Measurements from ENCODE around the gene SYT9. TPM values are rescaled to one million over a fixed set of nuclear protein-coding genes. Genes with fewer than 3 reads are reported as not detected.
"Not testable (repeated sequence)": the region's sequence is repeated elsewhere in the genome, so short reads cannot be mapped to it uniquely, and the experiment has no call there.

SYT9 gene
- total and polyA plus RNA-seq, 10 donors: 0.02 to 0.39 (median 0.08) TPM; not detected in 4

GRCh38 chr11:7513234-7514098 is 261.8 kb downstream of the SYT9 start, which contains the start of gene PPFIBP2:
TSS of gene PPFIBP2 (plus strand) at chr11:7513999. CDS start at chr11:7549476, 35,477 bp downstream.
- Histone ChIP-seq H3K9me3 (no peaks in the 10 kb centered on the region), H3K27me3 (replicated peaks in 1 of 7) (peaks cover 0 to 13% (median 9%) of the 10 kb centered on the region in 7 donors), H3K36me3 (no peaks in the 10 kb centered on the region), H3K4me1 (peaks cover 20 to 65% (median 41%) of the 10 kb centered on the region in 6 donors), H3K4me3 (peak within 1 kb of the TSS; percentile 58 to 87 (median 76)), H3K27ac (peak within 1 kb of the TSS; percentile 83 to 94 (median 92))
- peak; percentile 97 for DNase-seq
- intact Hi-C loops (cut with DNase I; ENCODE audit: low total_unique reads): no loop called here
- WGBS, 5 donors: 0 to 1% (median 0%) methylated on average over 45 to 79 of the region's 79 CpGs
- peak; percentile 42 to 72 (median 59) for TF ChIP-seq CTCF (IDR thresholded peaks at IDR 0.05 in 8 of 11, conservative IDR thresholded peaks at IDR 0.05 in 3 of 11)
- peak; percentile 76 to 86 (median 82) for TF ChIP-seq POLR2AphosphoS5 (IDR thresholded peaks at IDR 0.05)
- peak in 1 of 3 donors; percentile 62 for TF ChIP-seq POLR2A (IDR thresholded peaks at IDR 0.05)

GRCh38 chr11:7514099-7514591 is 262.4 kb downstream of the SYT9 start:
- TF ChIP-seq POLR2A (IDR thresholded peaks at IDR 0.05) (no peak), POLR2AphosphoS5 (IDR thresholded peaks at IDR 0.05) (no peak), CTCF (IDR thresholded peaks at IDR 0.05 in 8 of 11, conservative IDR thresholded peaks at IDR 0.05 in 3 of 11) (no peak)
- intact Hi-C loops (cut with DNase I; ENCODE audit: low total_unique reads): no loop called here
- no peaks in the 10 kb centered on the region for H3K36me3 ChIP-seq
- H3K27me3 ChIP-seq (replicated peaks in 1 of 7): peaks cover 0 to 13% (median 9%) of the 10 kb centered on the region in 7 donors
- WGBS, 5 donors: 2 to 5% (median 4%) methylated on average over 12 to 31 of the region's 31 CpGs
- H3K4me3 ChIP-seq: peak overlapping the region; percentile 58 to 87 (median 76)
- peaks cover 20 to 68% (median 41%) of the 10 kb centered on the region in 6 donors for H3K4me1 ChIP-seq
- H3K27ac ChIP-seq: peak overlapping the region; percentile 83 to 94 (median 92)
- no peaks in the 10 kb centered on the region for H3K9me3 ChIP-seq
- no peak for DNase-seq

GRCh38 chr11:7515447-7515886 is 263.8 kb downstream of the SYT9 start:
- Histone ChIP-seq H3K4me1 (peaks cover 22 to 76% (median 48%) of the 10 kb centered on the region in 6 donors), H3K36me3 (no peaks in the 10 kb centered on the region), H3K27ac (peak overlapping the region in 2 of 8 donors; percentile 25 to 94), H3K27me3 (replicated peaks in 1 of 7) (peaks cover 0 to 13% (median 9%) of the 10 kb centered on the region in 7 donors), H3K4me3 (peak overlapping the region in 2 of 8 donors; percentile 70 to 87), H3K9me3 (no peaks in the 10 kb centered on the region)
- no peak for TF ChIP-seq POLR2AphosphoS5 (IDR thresholded peaks at IDR 0.05)
- TF ChIP-seq POLR2A (IDR thresholded peaks at IDR 0.05): no peak
- TF ChIP-seq CTCF (IDR thresholded peaks at IDR 0.05 in 8 of 11, conservative IDR thresholded peaks at IDR 0.05 in 3 of 11): no peak
- intact Hi-C loops (cut with DNase I; ENCODE audit: low total_unique reads): no loop called here
- 90 to 94% (median 93%) methylated on average over 1 of the region's 1 CpG for WGBS, 5 donors
- DNase-seq: no peak

- Histone ChIP-seq H3K4me1 (peaks cover 22 to 76% (median 53%) of the 10 kb centered on the region in 6 donors), H3K27ac (peak overlapping the region in 3 of 8 donors; percentile 21 to 33 (median 25)), H3K4me3 (no peak overlapping the region), H3K9me3 (no peaks in the 10 kb centered on the region), H3K27me3 (replicated peaks in 1 of 7) (peaks cover 0 to 13% (median 9%) of the 10 kb centered on the region in 7 donors), H3K36me3 (no peaks in the 10 kb centered on the region)
- no peak for DNase-seq
- intact Hi-C loops (cut with DNase I; ENCODE audit: low total_unique reads): no loop called here
- 68 to 81% (median 71%) methylated on average over 12 of the region's 12 CpGs for WGBS, 5 donors
- TF ChIP-seq POLR2AphosphoS5 (IDR thresholded peaks at IDR 0.05) (no peak), POLR2A (IDR thresholded peaks at IDR 0.05) (no peak), CTCF (IDR thresholded peaks at IDR 0.05 in 8 of 11, conservative IDR thresholded peaks at IDR 0.05 in 3 of 11) (no peak)
Measured at GRCh38 chr11:7516475-7516874, 264.8 kb downstream of the SYT9 start.

GRCh38 chr11:7517743-7518142 is 266.0 kb downstream of the SYT9 start:
- DNase-seq; intact Hi-C loops (cut with DNase I; ENCODE audit: low total_unique reads); H3K4me3 ChIP-seq; H3K9me3 ChIP-seq; H3K36me3 ChIP-seq; H3K27ac ChIP-seq: not testable (repeated sequence)
- WGBS, 5 donors: 91 to 96% (median 95%) methylated on average over 13 of the region's 13 CpGs
- peaks cover 10 to 76% (median 53%) of the 10 kb centered on the region in 6 donors for H3K4me1 ChIP-seq
- peaks cover 0 to 13% (median 11%) of the 10 kb centered on the region in 7 donors for H3K27me3 ChIP-seq (replicated peaks in 1 of 7)
